NB4 (cell line): ENCODE results near the gene MEF2D.

Experiments
- CTCF ChIP-seq: IDR thresholded peaks from one replicate; pipeline ENCODE4 v1.5.1; 2012; ENCODE audit warnings: low read depth, low read length
- MAX ChIP-seq: IDR thresholded peaks from 2 replicates; pipeline ENCODE4 v1.6.1; 2011; ENCODE audit warnings: low read depth, low read length
- POLR2A ChIP-seq: IDR thresholded peaks from 2 replicates; pipeline ENCODE4 v1.6.1; 2011; ENCODE audit warnings: mild to moderate bottlenecking; ENCODE audit not compliant: insufficient read length; ENCODE audit errors: extremely low read depth

GRCh38 chr1:156431769-156432668, 68.6 kb downstream of the MEF2D start:
- TF ChIP-seq CTCF (no peak), POLR2A (no peak), MAX (no peak)
